NCI-H460 (cell line): ENCODE results near the gene GMPR2. TPM values are rescaled to one million over a fixed set of nuclear protein-coding genes. Genes with fewer than 3 reads are reported as not detected.
"Not testable (repeated sequence)": the region's sequence is repeated elsewhere in the genome, so short reads cannot be mapped to it uniquely, and the experiment has no call there.

Source experiments
- DNase-seq: peaks from one replicate; pipeline ENCODE4 v3.0.0-alpha.2; 2016; ENCODE audit warnings: low read depth; ENCODE audit errors: extremely low read depth
- total RNA-seq: library from RNA; depleted of rRNA; stranded (reverse); fragments of >200 nt; shearing (Covaris generic); gene quantifications from 2 replicates; pipeline ENCODE4 v1.2.3, GENCODE V29; 2014

Gene GMPR2
- total RNA-seq, 1 experiment from 2014 or later: 89.5 TPM

DNA sequence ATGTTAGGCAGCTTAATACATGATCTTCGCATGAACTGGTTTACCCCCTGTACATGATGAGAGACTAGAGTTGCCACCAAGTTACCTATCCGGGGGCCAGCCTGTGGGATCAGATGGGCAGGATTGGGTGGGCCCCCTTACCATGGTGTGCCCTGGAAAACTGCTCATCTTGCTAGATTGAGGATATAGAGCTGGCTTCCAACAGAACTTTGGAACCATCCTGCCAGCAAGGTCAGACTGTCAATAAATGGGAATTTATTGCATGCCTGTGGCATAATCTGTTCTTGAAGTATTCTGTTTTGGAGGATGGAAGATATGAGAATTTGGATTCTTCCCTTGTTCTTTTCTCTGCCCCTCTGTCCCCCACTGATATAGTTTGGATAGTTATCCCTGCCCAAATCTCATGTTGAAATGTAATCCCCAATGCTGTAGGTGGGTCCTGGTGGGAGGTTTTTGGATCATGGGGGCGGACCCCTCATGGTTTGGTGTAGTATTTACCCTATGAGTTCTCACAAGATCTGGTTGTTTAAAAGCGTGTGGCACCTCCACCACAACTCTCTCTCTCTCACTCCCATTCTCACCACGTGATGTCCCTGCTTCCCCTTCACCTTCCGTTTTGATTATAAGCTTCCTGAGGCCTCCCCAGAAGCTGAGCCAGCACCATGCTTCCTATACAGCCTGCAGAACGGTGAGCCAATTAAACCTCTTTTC is 33.8 kb upstream of the GMPR2 start:
- DNase-seq: no peak

DNA sequence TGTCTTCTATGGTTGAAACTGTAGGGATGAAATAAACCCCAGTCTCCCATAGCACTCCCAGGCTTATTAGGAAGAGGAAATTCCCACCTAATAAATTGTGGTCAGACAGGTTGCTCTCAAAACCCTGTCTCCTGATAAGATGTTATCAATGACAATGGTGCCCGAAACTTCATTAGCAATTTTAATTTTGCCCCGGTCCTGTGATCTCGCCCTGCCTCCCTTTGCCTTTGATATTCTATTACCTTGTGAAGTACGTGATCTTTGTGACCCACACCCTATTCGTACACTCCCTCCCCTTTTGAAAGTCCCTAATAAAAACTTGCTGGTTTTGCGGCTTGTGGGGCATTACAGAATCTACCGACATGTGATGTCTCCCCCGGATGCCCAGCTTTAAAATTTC is 30.2 kb upstream of the GMPR2 start:
- not testable (repeated sequence) for DNase-seq

- not testable (repeated sequence) for DNase-seq
Measured at GRCh38 chr14:24203249-24203886, 29.4 kb upstream of the GMPR2 start.

DNA sequence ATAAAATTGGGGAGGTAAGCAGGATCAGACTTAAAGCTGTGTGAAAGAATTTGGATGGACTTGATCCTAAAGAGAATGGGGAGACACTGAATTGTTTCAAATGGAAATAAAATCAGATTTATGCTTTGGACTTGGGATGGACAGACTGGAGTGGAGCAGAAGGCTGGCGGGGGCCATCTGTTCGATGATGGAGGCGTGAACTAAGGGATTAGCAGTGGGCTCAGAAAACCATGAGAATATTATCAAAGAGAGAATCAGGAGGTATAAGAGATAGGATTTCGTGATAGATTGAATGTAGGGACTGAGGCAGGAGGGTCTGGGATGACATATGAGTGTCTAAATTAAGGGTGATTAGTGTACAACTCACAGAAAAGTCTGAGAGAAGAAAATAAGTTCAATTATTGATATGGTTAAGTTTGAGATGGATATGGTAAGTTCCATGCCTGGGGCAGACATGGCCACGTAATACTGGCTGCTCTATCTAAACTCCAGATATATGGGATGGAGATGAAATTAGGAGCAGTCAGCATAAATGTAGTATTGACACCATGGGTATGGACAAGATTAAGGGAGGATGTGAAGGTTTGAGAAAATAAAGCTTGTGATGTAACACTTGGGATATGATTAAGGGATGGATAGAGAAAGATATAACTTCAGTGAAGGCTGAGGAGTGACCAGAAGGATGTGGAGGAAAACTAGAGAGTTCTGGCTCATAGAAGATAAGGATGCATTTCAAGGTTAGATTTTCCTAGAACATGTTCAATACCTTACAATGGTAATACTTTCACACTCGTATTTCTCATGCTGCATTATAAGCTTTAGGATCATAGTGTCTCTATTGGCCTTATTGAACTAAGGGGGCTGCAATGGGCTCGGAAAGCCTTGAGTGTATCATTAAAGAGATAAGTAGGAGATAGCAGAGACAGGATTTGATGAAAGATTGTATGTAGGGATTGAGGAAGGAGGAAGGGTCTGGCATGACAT is 28.3 kb upstream of the GMPR2 start:
- no peak for DNase-seq

DNA sequence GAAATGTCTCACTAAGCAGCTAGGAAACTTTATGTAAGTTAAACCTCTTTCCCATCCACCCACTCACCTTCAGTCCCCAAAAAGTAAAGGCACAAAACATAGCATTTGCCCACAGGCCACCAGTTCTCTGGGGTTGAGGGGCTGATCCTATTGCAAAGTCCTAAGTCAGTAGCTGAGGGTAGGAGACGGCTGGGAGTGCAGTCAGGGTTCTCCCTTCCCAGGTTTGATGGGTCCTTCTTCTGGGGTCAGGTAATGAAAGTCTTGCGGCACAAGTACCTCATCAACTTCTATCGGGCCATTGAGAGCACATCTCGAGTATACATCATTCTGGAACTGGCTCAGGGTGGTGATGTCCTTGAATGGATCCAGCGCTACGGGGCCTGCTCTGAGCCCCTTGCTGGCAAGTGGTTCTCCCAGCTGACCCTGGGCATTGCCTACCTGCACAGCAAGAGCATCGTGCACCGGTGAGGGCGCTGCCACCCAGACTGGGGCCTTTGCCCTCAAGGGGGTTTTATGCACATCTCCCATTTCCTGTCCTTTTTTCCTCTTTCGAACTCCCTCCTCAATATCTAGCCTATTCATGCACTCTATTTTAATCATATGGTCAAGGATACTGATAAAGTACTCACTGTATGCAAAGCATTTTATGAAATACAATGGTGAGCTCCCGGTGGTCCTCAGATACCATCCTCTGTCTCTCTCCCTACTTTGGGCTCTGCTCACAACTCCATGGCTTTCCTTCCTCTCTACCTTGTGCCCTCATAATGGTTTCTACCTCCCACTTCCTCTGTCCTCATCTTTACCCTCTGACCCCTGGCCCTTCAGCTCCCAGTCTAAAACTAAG is 26.2 kb upstream of the GMPR2 start:
- DNase-seq: no peak

GRCh38 chr14:24207104-24207551 is 25.6 kb upstream of the GMPR2 start:
- DNase-seq: no peak

DNA sequence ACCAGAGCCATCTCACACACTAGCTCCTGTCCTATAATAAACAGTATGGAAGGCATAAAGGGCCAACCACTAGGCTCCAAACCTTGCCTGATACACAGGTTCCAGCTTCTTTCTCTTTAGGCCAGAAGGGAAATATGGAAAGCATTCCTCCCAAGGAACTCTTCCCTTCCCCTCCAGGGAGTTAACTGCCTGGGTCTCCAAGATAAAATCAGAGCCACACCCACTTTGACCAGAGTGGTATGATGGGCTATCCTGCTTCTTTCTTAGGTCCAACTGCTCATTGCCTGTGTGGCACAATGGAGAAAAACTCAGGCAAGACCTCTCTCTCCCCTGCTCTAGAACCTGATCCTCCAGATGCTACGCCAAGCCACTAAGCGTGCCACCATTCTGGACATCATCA is 25.1 kb upstream of the GMPR2 start:
- no peak for DNase-seq

- no peak for DNase-seq
Measured at GRCh38 chr14:24211311-24211710, 21.4 kb upstream of the GMPR2 start.

DNA sequence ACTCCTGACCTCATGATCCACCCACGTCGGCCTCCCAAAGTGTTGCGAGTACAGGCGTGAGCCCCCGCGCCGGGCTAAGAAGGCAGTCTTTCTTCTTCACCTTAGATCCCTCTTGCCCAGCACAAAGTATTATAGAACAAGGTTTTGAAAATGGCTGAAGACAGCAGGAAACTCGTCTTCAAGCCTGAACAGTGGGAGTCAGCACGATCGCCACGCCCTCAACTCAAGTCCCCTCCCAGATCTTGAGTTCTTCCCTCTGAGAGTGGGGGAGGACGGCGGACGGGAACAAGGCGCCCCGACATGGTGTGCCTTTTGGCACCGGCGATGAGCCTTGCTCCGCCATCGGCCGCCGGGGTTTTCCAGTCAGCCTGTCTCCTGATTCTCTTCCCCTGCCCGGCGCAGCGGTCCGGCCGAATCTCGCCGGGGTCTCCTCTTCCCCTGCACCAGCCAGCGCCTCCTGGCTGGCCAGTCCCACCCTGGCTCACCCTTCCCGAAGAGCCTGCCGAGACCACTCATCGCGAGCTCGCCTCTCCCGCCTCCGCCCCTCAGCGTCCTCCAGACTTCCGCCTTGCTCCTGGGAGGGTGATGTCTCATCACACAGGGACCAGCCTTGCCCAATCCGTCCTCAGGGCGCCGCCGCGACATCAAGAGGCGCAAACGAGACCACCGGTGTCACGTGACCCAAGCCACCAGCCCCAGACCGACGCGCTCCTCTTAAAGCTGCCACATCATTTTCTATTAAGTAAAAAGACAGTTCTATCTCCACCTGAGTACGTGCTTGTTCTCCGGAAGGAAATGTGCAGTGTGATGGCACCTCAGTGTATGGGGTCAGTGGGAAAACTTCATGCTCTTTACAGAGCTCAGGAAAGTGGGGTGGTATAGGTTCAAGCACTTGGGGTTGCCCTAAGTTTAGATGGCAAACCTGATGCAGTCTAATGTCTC is 19.5 kb upstream of the GMPR2 start, which contains the start of gene CHMP4A:
Gene CHMP4A (minus strand): TSS at position 565 of the 942 bp plus-strand sequence. CDS start 49 bp downstream, at position 516.
- DNase-seq: peak; percentile 96

GRCh38 chr14:24213866-24214662 is 18.7 kb upstream of the GMPR2 start:
- DNase-seq: no peak

DNA sequence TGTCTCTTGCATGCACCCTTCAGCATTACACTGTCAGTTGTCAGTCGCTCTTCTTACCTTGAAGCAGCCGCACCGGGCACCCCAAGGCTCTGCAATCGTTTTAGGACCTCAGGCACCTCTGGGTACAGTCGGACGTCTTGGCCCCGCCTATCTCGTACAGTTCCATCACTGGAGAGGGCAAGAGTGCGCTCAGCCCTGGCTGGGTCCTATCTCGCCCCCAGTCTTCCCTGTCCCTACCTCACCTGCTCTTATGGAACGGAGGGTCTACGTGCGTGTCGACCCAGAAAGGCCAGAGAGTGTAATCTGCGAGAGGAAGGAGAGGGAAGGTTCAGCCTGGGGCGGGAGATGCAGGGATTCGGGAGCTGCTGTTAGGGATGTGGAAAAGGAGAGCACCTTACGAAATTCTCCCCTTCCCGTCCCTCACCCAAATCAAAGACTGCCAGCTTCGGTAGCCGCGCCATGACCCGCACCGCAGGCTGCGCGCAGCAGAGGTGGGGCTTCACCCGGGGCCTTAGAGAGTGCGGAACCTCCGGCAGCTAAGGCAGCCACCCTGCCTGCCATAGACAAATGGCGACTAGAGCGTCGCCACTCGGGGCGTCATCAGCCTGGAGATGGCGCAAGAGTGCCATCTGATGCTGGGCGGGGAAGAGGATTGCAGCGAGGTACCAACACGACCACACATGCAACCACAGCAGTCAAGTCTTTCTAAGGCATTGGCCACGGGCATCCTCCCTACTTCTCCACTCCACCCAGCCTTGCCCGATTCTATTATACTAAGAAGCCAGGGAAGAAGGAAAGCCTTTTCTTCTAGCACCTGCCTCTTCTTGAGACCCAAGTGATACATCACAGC is 17.0 kb upstream of the GMPR2 start, which contains the start of gene MDP1:
Gene MDP1 (minus strand): TSS at position 572 of the 850 bp plus-strand sequence. CDS start 111 bp downstream, at position 461.
- DNase-seq: peak; percentile 87

DNA sequence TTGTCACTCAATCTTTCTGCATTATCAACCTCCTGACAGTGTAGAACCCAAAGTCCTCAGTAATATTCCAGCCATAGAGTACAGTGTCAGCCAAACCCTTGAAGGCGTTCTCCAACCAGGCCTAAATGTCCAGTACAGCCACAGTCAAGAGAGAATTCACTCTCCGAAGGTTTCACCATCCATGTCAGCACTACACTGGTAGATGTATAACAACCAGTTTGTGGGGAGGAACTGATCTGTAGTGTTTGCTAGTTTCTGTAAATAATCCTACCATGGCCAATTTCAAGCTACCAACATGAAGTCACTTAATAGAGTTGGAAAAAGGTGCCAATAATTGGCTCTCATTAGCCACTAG is 16.4 kb upstream of the GMPR2 start:
- DNase-seq: no peak

DNA sequence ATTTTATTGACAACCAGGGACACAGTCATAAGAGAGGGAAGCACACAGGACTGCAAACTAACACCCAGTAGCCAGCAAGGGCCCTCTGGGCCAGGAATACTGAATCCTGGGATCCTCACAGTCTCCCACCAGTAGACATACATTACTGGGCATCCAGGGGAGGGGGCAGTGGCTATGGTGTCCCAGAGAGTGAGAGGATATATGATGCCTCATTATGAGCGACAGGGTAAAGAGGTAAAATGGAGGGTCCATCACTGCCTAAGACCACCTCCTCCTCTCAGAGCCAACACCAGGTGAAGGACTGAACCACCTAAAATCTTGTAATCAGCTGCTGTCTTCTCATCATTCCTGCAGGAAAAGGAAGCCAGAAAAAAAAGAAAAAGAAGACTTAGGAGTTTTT is 15.9 kb upstream of the GMPR2 start:
- not testable (repeated sequence) for DNase-seq

DNA sequence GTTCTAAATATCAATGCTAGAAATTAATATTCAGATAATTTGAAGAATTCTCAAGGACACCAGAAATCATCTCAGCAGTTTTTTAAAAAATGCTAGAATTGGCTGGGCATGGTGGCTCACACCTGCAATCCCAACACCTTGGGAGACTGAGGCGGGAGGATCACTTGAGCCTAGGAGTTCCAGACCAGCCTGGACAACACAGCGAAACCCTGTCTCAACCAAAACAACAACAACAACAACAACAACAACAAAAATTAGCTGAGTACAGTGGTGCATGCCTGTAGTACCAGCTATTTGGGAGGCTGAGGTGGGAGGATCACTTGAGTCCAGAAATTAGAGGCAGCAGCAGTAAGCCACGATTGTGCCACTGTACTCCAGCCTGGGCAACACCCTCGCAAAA is 13.6 kb upstream of the GMPR2 start:
- DNase-seq: no peak

DNA sequence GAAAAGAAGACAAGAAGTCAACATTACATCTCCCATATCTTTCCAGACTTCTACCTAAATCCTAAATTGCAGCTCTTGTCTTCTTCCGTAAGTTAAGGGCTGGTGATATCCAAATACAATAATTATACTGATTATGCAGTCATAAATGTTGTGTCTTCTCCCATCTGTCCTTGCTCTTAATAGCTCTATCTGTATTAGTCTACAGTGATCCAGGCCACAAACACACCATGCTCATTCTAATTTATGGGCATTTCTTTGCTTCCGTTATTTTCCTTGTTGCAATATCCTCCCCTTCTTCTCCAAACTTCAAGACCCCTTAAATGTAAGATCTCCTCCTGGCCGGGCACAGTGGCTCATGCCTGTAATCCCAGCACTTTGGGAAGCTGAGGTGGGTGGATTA is 13.2 kb upstream of the GMPR2 start:
- DNase-seq: no peak

- not testable (repeated sequence) for DNase-seq
Measured at GRCh38 chr14:24222987-24223386, 9.7 kb upstream of the GMPR2 start.

DNA sequence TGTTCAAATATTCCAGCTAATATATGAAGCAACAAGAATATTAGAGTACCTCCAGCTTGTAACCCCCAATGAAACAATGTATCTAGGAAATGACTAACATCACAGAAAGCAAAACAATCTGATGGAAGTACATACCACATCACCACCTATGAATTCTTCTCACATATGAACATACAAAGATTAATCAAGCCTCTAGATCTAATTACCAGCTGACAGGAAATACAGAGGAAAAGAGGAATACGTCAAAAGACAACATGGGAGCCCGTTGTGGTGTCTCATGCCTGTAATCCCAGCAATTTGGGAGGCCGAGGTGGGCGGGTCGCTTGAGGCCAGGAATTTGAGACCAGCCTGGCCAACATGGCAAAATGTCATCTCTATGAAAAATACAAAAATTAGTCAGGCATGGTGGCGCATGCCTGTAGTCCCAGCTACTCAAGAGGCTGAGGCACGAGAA is 8.1 kb upstream of the GMPR2 start:
- DNase-seq: no peak
